ENCODE data around the gene MRPL10.

The MRPL10 gene

DNA sequence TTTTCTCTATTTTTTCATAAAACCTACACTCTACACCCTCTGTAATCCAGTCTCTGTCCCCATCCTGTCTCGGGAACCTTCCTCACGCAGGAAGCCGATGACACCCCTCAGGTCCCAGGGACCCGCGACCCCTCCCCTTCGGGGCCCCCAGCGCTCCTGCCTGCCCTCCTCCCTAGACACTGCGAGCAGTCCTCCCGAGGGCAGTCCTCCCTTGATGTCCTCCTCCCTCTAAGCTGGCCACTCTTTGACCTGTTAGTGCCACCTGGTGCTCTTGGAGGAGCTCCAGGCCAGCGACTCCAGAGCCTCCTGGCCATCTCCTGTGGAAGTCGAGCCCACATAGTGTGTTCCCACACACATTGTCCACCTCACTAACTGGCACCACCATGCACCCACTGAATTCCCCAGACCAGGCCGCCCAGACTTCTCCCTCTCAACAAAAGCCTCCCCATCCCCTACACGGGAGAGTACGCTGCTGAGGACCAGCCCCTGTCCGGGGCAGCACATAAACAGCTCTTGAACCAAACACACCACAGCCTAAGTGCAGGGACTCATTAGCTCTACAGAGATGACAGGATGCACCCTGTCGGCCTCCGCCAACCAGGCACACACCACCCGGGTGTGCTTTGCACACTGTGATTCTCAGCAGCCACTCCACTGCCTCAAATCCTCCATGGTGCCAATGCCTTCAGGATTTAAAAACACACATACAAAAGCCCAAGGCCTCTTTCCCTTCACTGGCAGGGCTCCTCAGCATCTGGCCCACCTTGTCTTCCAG lies 19.0 kb downstream of the MRPL10 start:
- no peak for DNase-seq

DNA sequence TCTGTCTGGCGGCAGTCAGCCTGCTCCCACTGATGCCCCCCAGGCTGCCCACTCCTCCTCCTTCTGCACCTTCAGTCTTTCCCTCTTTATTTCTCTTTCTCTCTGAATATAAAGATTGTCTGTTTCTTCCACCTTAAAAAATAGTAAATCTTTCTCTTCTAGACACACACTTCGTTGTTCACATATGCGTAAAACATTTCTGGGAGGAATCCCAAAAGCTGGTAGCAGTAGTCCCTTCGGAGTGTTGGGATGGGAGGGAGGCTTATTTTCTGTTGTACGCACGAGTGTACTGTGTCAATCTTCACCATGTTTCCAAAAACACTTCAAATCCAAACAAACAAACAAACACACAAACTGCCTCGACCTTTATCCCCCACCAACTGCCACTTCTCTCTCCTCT lies 19.6 kb downstream of the MRPL10 start:
- DNase-seq, result no peak

GRCh38 chr17:47810901-47811635 lies 20.3 kb downstream of the MRPL10 start:
- no peak for DNase-seq

DNA sequence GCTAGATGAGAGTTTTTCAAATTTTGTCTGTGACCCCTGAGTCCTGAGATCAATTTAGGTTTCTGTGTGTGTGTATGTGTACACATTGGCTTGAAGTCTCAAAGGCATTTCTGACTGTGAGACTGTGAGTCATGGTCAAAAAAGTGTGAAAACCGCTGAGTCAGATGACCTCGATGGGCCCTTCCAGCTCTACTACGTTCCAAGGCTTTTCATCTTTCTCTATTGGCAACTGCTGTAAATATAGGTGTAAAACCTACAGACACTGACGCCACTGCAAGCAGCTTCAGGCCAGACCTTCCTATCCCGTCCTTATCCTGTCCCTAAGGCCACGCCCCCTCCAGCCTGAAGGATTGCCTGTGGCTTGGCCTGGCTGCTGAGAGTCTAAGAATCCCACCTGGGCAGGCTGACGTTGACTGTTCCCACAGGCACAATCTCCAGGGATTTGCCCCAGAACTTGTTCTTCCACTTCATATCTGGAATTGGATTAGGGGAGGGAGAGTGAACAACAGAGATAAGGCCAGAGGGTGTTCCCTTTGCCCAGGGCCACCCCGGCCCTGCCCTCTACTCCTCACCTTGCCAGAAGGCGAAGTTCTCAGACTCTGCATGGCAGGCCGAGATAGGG lies 21.0 kb downstream of the MRPL10 start:
- peak in 1 of 5 donors; percentile 54 for DNase-seq

DNA sequence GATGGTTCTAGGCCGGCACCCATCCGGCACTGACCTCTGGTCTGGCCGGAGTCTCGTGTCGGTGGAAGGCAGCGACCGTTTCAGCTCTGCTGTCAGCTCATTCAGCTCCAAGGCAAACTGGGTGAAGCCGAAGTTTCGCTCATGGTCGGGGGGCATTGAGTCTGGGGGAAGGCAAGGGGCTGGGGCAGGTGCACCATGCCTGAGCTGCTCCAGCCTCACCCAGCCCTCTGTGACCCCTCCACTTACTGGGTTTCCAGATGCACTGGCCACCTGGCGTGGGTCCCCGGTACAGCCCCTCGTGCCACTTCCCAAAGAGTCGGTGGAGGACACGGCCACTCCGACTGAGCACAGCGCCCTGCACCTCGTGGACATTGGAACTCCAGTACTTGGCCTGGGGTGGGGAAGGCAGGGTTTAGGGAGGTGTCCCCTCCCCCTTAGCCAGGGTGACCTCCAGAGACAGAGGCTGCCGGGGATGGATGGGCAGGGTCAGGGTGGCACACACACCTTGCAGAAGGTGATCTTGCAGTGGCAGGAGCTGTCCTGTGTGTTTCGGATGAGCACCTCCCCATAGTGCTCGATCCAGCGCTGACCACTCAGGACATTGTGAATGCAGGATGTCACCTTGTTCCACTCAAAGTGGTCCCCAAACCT lies 22.4 kb downstream of the MRPL10 start:
- DNase-seq, result no peak

DNA sequence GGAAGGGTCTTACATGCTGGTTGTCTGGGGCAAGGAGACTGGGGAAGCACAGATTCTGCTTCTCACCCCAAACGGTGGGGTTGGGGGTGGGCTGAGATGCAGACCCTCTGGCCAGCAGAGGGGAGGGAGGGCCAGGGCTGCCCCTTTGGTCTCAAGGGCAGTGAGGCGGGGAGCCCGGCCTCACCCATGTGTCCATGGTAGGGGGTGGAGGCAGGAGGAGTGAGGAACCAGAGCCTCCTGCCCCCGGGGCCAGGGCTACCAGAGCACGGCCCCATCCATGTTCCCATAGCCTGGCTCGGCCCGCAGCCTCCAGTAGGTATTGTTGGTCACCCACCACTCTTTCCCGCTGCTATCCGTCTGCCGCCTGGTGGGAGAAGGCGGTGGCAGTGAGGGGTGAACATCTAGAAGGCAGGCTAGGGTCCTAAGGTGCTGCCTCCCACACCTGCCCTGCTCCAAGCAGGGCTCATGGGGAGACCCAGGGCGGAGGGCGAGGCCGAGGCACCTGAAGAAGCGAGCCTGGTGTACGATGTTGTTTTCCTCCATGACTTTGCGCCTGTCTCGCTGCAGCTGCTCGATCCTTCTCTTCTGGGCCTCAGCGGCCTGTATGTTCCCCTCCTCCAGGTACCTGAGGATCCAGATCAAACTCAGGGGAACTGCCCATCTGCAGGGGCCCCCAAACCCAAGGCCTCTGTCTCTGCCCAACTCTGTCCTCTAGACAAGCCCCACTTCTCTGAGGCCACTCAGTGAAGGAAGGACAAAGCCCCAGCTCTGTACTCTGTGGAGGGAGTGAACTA lies 23.1 kb downstream of the MRPL10 start:
- DNase-seq, result no peak

DNA sequence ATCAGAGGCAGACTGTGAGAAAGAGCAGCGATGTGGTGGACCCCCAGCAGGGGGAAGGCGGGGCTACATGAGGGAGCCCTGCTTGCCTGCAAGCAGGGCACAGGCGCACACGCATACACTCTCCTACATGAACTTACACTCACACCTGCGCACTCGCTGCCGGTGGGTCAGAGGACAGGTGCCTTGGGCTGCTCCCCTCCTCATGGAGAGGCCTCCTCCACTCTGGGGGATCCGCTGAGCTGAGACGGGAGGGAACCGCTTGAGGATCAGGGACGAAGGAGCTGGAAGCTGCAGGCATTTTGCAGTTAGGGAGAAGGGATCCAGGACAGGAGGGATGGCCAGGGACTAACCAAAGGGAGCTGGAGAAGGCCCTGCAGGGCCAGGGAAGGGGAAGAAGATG lies 23.9 kb downstream of the MRPL10 start:
- no peak for DNase-seq

DNA sequence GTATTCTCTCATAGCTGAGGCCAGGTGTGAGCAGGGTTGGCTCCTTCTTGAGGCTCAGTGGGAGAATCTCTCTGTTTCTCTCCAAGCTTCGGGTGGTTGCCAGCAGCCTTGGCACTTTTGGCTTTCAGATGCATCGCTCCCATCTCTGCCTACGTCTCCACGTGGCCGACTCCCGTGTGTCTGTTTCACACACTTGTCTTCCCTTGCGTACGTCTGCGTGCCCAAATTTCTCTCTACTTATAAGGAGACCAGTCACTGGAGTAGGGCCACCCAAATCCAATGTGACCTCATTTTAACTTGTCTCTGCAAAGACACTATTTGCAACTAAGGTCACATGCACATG lies 24.5 kb downstream of the MRPL10 start:
- no peak for DNase-seq

DNA sequence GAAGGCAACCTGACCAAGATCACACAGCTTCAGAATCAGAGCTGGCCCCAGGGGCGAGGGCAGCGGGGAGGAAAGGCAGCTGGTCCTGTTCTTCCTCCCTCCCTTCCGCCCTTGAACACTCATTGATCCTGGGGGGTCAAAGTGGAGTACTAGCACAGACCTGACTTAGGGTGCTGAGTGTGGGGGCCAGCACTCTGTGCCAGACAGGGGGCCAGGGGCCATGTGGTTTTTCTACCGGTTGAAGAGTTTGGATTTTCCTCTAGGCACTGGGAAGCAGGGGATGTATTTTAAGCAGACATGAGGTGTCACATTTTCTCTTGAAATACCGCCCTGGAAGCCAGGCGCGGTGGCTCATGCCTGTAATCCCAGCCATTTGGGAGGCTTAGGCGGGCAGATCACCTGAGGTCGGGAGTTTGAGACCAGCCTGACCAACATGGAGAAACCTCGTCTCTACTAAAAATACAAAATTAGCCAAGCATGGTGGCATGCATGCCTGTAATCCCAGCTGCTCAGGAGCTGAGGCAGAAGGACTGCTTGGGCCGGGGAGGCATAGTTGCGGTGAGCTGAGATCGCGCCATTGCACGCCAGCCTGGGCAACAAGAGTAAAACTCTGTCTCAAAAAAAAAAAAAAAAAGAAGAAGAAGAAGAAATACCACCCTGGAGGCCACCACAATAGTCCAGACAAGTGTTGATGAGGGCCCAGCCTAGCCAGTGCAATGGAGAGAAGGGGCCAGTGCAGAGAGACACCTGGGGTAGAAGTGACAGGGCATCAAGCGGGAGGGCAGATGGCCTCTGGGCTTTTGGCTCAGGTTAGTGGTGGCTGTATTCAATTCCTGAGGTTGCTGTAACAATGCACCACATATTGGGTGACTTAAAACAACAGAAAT lies 25.1 kb downstream of the MRPL10 start:
- no peak for DNase-seq

GRCh38 chr17:47804461-47804860 lies 26.9 kb downstream of the MRPL10 start:
- no peak for DNase-seq

DNA sequence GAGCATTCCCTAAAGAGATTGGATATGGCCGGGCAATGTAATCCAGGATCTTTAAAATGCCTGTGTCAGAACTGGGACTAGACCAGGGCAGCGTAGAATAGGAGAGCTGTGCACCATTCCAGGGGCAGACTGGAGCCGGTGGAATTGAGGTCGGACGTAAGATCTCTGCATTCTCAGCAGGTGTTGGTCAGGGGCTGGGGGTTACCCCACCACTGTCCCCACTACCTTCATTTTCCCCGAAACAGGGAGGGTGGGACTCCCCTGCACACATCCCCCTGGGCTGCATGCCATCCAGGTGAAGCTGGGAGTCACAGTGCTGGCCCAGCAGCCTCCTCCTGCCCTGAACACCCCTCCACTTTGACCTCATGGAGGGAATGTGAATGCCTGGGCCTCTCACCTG lies 27.6 kb downstream of the MRPL10 start:
- DNase-seq, result no peak

DNA sequence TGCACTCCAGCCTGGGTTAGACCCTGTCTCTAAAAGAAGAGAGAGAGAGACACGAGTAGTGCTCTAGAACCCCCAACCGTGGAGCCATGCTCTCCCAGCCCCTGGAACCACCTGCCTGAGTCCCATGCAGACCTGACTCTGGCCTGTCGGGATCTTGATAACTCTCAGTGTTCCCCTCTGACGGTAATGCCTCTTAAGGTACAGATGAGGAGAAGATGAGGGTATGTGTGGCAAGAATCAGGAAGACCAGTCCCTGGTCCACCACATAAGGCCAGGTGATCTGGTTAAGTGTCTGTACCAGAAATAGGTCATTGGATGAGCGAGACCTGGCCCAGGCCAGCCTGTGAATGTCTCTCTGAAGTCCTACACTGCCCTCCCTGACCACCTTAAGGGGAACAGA lies 28.1 kb downstream of the MRPL10 start:
- no peak for DNase-seq

- DNase-seq, result peak in 4 of 5 donors; percentile 38 to 59 (median 46)
Measured at GRCh38 chr17:47802341-47803022, 28.9 kb downstream of the MRPL10 start.

- no peak for DNase-seq
Measured at GRCh38 chr17:47801906-47802305, 29.4 kb downstream of the MRPL10 start.

DNA sequence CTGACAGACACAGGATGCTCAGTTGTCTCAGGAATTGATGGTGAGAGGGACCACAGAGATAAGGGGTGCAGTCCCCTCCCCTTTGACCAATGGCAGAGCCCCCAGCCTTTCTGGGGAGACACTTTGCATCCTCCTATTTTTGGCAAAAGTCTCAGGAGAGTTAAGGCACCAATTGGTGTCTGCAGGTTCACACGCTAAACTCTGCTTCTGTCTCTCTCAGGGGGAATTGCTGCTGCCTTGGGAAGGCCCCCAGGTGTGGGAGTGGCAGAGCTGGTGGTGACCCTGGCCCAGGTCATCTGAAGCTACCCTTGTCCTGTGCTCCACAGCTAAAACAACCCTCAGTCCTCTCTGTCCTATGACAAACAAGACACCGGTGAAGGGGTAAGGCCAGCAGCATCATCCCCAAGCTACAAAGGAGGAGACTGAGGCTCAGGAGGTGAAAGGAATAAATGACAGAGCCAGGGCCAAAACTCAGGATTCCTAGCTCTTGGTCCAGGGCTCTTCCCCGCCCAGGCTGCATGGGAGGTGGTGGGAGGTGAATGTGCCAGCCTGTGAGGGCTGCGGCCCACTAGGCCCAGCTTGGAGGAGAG lies 30.1 kb downstream of the MRPL10 start:
- no peak for DNase-seq

GRCh38 chr17:47800686-47801085 lies 30.7 kb downstream of the MRPL10 start:
- no peak for DNase-seq

- no peak for DNase-seq
Measured at GRCh38 chr17:47797797-47798196, 33.5 kb downstream of the MRPL10 start.

GRCh38 chr17:47792979-47793378 lies 38.4 kb downstream of the MRPL10 start:
- no peak for DNase-seq

DNA sequence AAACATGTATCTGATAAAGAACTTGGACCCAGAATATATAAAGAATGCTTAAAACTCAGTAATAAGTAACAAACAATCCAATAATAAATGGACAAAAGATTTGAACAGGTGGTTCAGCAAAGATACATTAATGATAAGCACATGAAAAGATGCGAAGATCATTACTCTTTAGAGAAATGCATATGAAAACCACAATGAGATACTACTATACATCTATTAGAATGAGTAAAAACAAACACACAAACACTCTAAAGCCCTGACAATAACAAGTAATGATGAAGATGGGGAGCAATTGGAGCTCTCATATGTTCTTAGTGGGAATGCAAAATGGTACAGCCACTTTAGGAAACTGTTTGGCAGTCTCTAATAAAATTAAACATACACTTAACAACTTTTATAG lies 38.9 kb downstream of the MRPL10 start:
- DNase-seq, result no peak

DNA sequence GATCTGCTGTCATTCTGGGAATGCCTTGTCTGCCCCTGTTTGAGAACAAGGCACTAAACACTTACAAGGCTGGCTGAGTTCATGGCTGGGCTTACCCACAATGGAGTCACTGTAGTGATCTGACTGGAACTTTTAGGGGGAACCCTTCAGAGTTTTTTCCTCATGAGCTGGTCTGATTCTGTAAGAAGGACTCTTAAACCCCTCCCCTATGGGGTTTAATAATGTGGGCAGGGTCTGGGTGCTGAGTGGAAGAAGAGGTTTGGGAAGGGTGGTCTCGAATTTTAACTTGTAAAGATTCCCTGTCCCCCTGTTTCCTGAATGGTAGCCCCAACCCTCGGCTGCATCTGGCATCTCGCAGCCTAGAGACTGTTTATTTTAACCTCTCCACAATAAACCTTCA lies 40.3 kb downstream of the MRPL10 start:
- no peak for DNase-seq

Data from T-helper 1 cell (primary cell).